ENCODE measurements around the gene DNAH1. TPM values are rescaled to one million over a fixed set of nuclear protein-coding genes. Genes with fewer than 3 reads are reported as not detected.

Gene DNAH1
- total and polyA plus RNA-seq, 2 experiments from 2014 or later = 4.0 to 4.2 TPM

DNA sequence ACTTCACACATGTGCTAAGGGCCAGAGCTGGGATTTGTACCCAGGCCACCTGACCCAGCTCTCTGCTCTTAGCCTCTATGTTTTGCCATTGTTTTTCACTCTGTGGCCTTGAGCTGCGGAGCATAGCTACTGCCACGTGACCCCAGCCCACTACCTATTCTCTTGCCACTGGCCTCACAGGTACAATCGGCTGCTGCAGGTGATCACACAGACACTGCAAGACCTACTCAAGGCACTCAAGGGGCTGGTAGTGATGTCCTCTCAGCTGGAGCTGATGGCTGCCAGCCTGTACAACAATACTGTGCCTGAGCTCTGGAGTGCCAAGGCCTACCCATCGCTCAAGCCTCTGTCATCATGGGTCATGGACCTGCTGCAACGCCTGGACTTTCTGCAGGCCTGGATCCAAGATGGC lies 82.6 kb downstream of the DNAH1 start:
- TF ChIP-seq EZH2 (IDR thresholded peaks at IDR 0.05; ENCODE audit: borderline replicate concordance) (no peak), EZH2phosphoT487 (IDR thresholded peaks at IDR 0.05; ENCODE audit: low read depth, severe bottlenecking, unreplicated experiment) (no peak)
- TF ChIP-seq, protein P1, sequence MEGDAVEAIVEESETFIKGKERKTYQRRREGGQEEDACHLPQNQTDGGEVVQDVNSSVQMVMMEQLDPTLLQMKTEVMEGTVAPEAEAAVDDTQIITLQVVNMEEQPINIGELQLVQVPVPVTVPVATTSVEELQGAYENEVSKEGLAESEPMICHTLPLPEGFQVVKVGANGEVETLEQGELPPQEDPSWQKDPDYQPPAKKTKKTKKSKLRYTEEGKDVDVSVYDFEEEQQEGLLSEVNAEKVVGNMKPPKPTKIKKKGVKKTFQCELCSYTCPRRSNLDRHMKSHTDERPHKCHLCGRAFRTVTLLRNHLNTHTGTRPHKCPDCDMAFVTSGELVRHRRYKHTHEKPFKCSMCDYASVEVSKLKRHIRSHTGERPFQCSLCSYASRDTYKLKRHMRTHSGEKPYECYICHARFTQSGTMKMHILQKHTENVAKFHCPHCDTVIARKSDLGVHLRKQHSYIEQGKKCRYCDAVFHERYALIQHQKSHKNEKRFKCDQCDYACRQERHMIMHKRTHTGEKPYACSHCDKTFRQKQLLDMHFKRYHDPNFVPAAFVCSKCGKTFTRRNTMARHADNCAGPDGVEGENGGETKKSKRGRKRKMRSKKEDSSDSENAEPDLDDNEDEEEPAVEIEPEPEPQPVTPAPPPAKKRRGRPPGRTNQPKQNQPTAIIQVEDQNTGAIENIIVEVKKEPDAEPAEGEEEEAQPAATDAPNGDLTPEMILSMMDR (IDR thresholded peaks at IDR 0.05; ENCODE audit: poor library complexity) = no peak
- no peak overlapping the region for H3K27ac ChIP-seq
- DNase-seq (ENCODE audit: low spot score) = no peak
- no peaks in the 10 kb centered on the region for H3K9me2 ChIP-seq (replicated peaks; ENCODE audit: insufficient read depth)
- H2AFZ ChIP-seq = no peak overlapping the region
- no peak overlapping the region for H3K4me3 ChIP-seq
- H3K27me3 ChIP-seq = no peaks in the 10 kb centered on the region
- H3K79me2 ChIP-seq = no peaks in the 10 kb centered on the region
- no peak overlapping the region for H3K4me2 ChIP-seq
- H3K9me3 ChIP-seq (ENCODE audit: low read depth) = no peaks in the 10 kb centered on the region
- H4K20me1 ChIP-seq (ENCODE audit: insufficient read depth, poor library complexity, severe bottlenecking) = no peaks in the 10 kb centered on the region
- H3K4me1 ChIP-seq (ENCODE audit: insufficient read depth) = no peaks in the 10 kb centered on the region
- WGBS (ENCODE audit: low lambda C conversion rate, missing lambda C conversion rate) = 87% methylated on average over 5 of the region's 5 CpGs
- H3K36me3 ChIP-seq (replicated peaks; ENCODE audit: insufficient read depth, low read depth) = no peaks in the 10 kb centered on the region

DNA sequence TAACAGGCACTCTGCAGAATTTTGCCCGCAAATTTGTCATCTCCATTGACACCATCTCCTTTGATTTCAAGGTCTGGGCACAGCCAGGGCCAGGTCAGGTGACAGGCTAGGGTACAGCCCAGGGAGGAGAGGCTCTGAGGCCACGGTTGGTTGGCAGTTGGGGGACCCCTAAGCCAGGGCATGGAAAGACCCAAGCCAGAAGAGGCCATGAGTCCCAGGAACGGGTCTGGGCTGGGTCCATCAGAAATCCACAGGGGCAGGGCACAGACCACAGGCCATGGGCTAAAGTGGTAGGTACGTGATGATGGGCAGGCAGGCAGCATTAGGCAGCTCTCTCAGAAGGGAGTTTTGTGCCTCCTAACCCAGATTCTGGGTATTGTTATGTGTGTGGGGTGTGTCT lies 83.0 kb downstream of the DNAH1 start:
- no peaks in the 10 kb centered on the region for H3K9me3 ChIP-seq (ENCODE audit: low read depth)
- no peaks in the 10 kb centered on the region for H3K36me3 ChIP-seq (replicated peaks; ENCODE audit: insufficient read depth, low read depth)
- H3K4me2 ChIP-seq = no peak overlapping the region
- no peak overlapping the region for H3K27ac ChIP-seq
- no peak overlapping the region for H3K4me3 ChIP-seq
- H4K20me1 ChIP-seq (ENCODE audit: insufficient read depth, poor library complexity, severe bottlenecking) = no peaks in the 10 kb centered on the region
- no peak overlapping the region for H2AFZ ChIP-seq
- TF ChIP-seq EZH2 (IDR thresholded peaks at IDR 0.05; ENCODE audit: borderline replicate concordance) = no peak
- TF ChIP-seq, protein P1 (IDR thresholded peaks at IDR 0.05; ENCODE audit: poor library complexity) = no peak
- no peak for TF ChIP-seq EZH2phosphoT487 (IDR thresholded peaks at IDR 0.05; ENCODE audit: low read depth, severe bottlenecking, unreplicated experiment)
- H3K27me3 ChIP-seq = no peaks in the 10 kb centered on the region
- no peaks in the 10 kb centered on the region for H3K79me2 ChIP-seq
- H3K4me1 ChIP-seq (ENCODE audit: insufficient read depth) = no peaks in the 10 kb centered on the region
- 98% methylated on average over 4 of the region's 4 CpGs for WGBS (ENCODE audit: low lambda C conversion rate, missing lambda C conversion rate)
- H3K9me2 ChIP-seq (replicated peaks; ENCODE audit: insufficient read depth) = no peaks in the 10 kb centered on the region
- DNase-seq (ENCODE audit: low spot score) = no peak

DNA sequence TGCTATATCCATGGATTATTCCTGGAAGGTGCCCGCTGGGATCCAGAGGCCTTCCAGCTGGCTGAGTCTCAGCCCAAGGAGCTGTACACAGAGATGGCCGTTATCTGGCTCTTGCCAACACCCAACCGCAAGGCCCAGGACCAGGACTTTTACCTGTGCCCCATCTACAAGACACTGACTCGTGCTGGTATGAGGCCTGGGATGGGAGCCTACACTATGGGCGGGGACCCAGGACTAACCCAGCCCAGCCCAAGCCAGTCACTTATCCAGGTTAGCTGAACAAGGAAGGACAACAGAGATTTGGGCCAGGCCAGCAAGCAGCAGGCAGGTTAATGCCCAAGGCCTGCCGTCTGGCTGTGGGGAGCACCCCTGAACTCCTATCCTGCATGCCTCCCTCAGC lies 83.5 kb downstream of the DNAH1 start:
- no peak overlapping the region for H2AFZ ChIP-seq
- TF ChIP-seq EZH2 (IDR thresholded peaks at IDR 0.05; ENCODE audit: borderline replicate concordance) (no peak), EZH2phosphoT487 (IDR thresholded peaks at IDR 0.05; ENCODE audit: low read depth, severe bottlenecking, unreplicated experiment) (no peak)
- TF ChIP-seq, protein P1 (IDR thresholded peaks at IDR 0.05; ENCODE audit: poor library complexity) = no peak
- H3K9me3 ChIP-seq (ENCODE audit: low read depth) = no peaks in the 10 kb centered on the region
- H3K9me2 ChIP-seq (replicated peaks; ENCODE audit: insufficient read depth) = no peaks in the 10 kb centered on the region
- no peak overlapping the region for H3K27ac ChIP-seq
- no peak overlapping the region for H3K4me2 ChIP-seq
- WGBS (ENCODE audit: low lambda C conversion rate, missing lambda C conversion rate) = 96% methylated on average over 6 of the region's 6 CpGs
- no peak overlapping the region for H3K4me3 ChIP-seq
- DNase-seq (ENCODE audit: low spot score) = no peak
- no peaks in the 10 kb centered on the region for H3K79me2 ChIP-seq
- H3K36me3 ChIP-seq (replicated peaks; ENCODE audit: insufficient read depth, low read depth) = no peaks in the 10 kb centered on the region
- no peaks in the 10 kb centered on the region for H3K4me1 ChIP-seq (ENCODE audit: insufficient read depth)
- H4K20me1 ChIP-seq (ENCODE audit: insufficient read depth, poor library complexity, severe bottlenecking) = no peaks in the 10 kb centered on the region
- no peaks in the 10 kb centered on the region for H3K27me3 ChIP-seq

Data from hepatocyte (in vitro differentiated cells).